H9 (cell line): ENCODE results near the gene ACER1. TPM values are rescaled to one million over a fixed set of nuclear protein-coding genes. Genes with fewer than 3 reads are reported as not detected.

Source experiments
- DNase-seq: peaks from one replicate; pipeline ENCODE4 v3.0.0-alpha.2; 2017
- H2AFZ ChIP-seq: one replicate; pipeline ENCODE4 v1.6.1; 2013; ENCODE audit warnings: mild to moderate bottlenecking, low read length, control low read depth, moderate library complexity
- H2AK5ac ChIP-seq: 2 replicates; pipeline ENCODE4 v1.6.1; 2013; ENCODE audit warnings: low read length, control low read depth, mixed read lengths; ENCODE audit not compliant: insufficient read length
- H2BK120ac ChIP-seq: one replicate; pipeline ENCODE4 v1.6.1; 2013; ENCODE audit warnings: low read depth, mild to moderate bottlenecking, low read length, control low read depth, inconsistent platforms; ENCODE audit not compliant: poor library complexity, severe bottlenecking
- H2BK12ac ChIP-seq: 2 replicates; pipeline ENCODE4 v1.6.1; 2013; ENCODE audit warnings: low read length, control low read depth, mixed read lengths, low read depth; ENCODE audit not compliant: insufficient read length
- H2BK15ac ChIP-seq: 2 replicates; pipeline ENCODE4 v1.6.1; 2013; ENCODE audit warnings: low read depth, low read length, control low read depth
- H2BK20ac ChIP-seq: one replicate; pipeline ENCODE4 v1.6.1; 2013; ENCODE audit warnings: low read depth, mild to moderate bottlenecking, low read length, control low read depth, inconsistent platforms; ENCODE audit not compliant: poor library complexity, severe bottlenecking
- H2BK5ac ChIP-seq: 2 replicates; pipeline ENCODE4 v1.6.1; 2013; ENCODE audit warnings: low read length, control low read depth, mixed read lengths; ENCODE audit not compliant: insufficient read length
- H3K14ac ChIP-seq: 2 replicates; pipeline ENCODE4 v1.6.1; 2013; ENCODE audit warnings: low read length, control low read depth; ENCODE audit not compliant: insufficient read depth
- H3K18ac ChIP-seq: 2 replicates; pipeline ENCODE4 v1.6.1; 2013; ENCODE audit warnings: low read depth, mild to moderate bottlenecking, mixed read lengths, low read length, control low read depth; ENCODE audit not compliant: insufficient read length
- H3K23ac ChIP-seq: 2 replicates; pipeline ENCODE4 v1.6.1; 2013; ENCODE audit warnings: low read length, control low read depth, mixed read lengths, low read depth; ENCODE audit not compliant: insufficient read length
- H3K23me2 ChIP-seq: 2 replicates; pipeline ENCODE4 v1.6.1; 2013; ENCODE audit warnings: low read depth, mild to moderate bottlenecking, mixed read lengths, low read length, control low read depth; ENCODE audit not compliant: insufficient read length, poor library complexity, severe bottlenecking
- H3K27ac ChIP-seq: 2 replicates; pipeline ENCODE4 v1.5.1; 2013; ENCODE audit warnings: low read length, control low read depth, mixed read lengths, low read depth; ENCODE audit not compliant: insufficient read length
- H3K27me3 ChIP-seq: 2 replicates; pipeline ENCODE4 v1.6.1; 2013; ENCODE audit warnings: low read length, control low read depth, inconsistent platforms; ENCODE audit not compliant: insufficient read depth
- H3K4ac ChIP-seq: 2 replicates; pipeline ENCODE4 v1.6.1; 2013; ENCODE audit warnings: low read depth, mild to moderate bottlenecking, control low read depth, inconsistent platforms, low read length, moderate library complexity
- H3K4me1 ChIP-seq: 2 replicates; pipeline ENCODE4 v1.6.1; 2013; ENCODE audit warnings: low read length, control low read depth, inconsistent platforms; ENCODE audit not compliant: insufficient read depth
- H3K4me2 ChIP-seq: 2 replicates; pipeline ENCODE4 v1.6.1; 2013; ENCODE audit warnings: low read length, control low read depth, mixed read lengths; ENCODE audit not compliant: insufficient read length, insufficient read depth
- H3K56ac ChIP-seq: 2 replicates; pipeline ENCODE4 v1.6.1; 2013; ENCODE audit warnings: low read depth, mild to moderate bottlenecking, mixed read lengths, low read length, control low read depth; ENCODE audit not compliant: insufficient read length
- H3K79me1 ChIP-seq: 2 replicates; pipeline ENCODE4 v1.6.1; 2013; ENCODE audit warnings: low read depth, mild to moderate bottlenecking, moderate library complexity, low read length, control low read depth, inconsistent platforms; ENCODE audit not compliant: insufficient read depth, poor library complexity, severe bottlenecking
- H3K79me2 ChIP-seq: 2 replicates; pipeline ENCODE4 v1.6.1; 2013; ENCODE audit warnings: low read length, control low read depth, inconsistent platforms; ENCODE audit not compliant: insufficient read depth
- H3K9ac ChIP-seq: 2 replicates; pipeline ENCODE4 v1.6.1; 2013; ENCODE audit warnings: low read length, control low read depth, mixed read lengths; ENCODE audit not compliant: insufficient read length; ENCODE audit errors: extremely low read depth
- H3K9me3 ChIP-seq: one replicate; pipeline ENCODE4 v1.6.1; 2013; ENCODE audit warnings: low read depth, low read length, inconsistent platforms; ENCODE audit not compliant: control insufficient read depth
- H3T11ph ChIP-seq: one replicate; pipeline ENCODE4 v1.6.1; 2013; ENCODE audit warnings: mild to moderate bottlenecking, low read length, control low read depth, inconsistent platforms
- H4K20me1 ChIP-seq: one replicate; pipeline ENCODE4 v1.6.1; 2013; ENCODE audit not compliant: control insufficient read depth, insufficient read length, insufficient read depth
- H4K5ac ChIP-seq: 2 replicates; pipeline ENCODE4 v1.6.1; 2013; ENCODE audit warnings: low read depth, mild to moderate bottlenecking, mixed read lengths, low read length, control low read depth; ENCODE audit not compliant: insufficient read length
- H4K8ac ChIP-seq: replicated peaks from 2 replicates; pipeline ENCODE4 v1.6.1; 2013; ENCODE audit warnings: low read length, control low read depth, mixed read lengths, low read depth; ENCODE audit not compliant: insufficient read length
- H4K91ac ChIP-seq: 2 replicates; pipeline ENCODE4 v1.6.1; 2013; ENCODE audit warnings: low read depth, mild to moderate bottlenecking, moderate library complexity, mixed read lengths, low read length, control low read depth; ENCODE audit not compliant: insufficient read length
- H3K27ac Mint-ChIP-seq, 3 experiments: 2 replicates in 2 of 3; 3 replicates in 1 of 3; pipeline ENCODE4 v1.8.0; 2020 to 2021; ENCODE audit warnings: mixed read lengths in 3 of 3, mild to moderate bottlenecking in 1 of 3, moderate library complexity in 1 of 3
- H3K27me3 Mint-ChIP-seq: 2 replicates; pipeline ENCODE4 v1.8.0; 2021; ENCODE audit warnings: low read depth, mild to moderate bottlenecking, moderate library complexity, mixed read lengths
- H3K36me3 Mint-ChIP-seq, 3 experiments: 2 replicates in 2 of 3; 3 replicates in 1 of 3; pipeline ENCODE4 v1.8.0; 2020 to 2021; ENCODE audit warnings: low read depth in 3 of 3, mixed read lengths in 3 of 3; ENCODE audit not compliant: insufficient read depth in 1 of 3
- H3K4me1 Mint-ChIP-seq, 2 experiments: 2 replicates each; pipeline ENCODE4 v1.8.0; 2020; ENCODE audit warnings: mixed read lengths in 2 of 2
- H3K4me3 Mint-ChIP-seq, 2 experiments: 2 replicates in 1 of 2; 3 replicates in 1 of 2; pipeline ENCODE4 v1.8.0; 2020 to 2021; ENCODE audit warnings: mild to moderate bottlenecking in 2 of 2, mixed read lengths in 2 of 2, moderate library complexity in 1 of 2
- H3K9me3 Mint-ChIP-seq, 2 experiments: 2 replicates in 1 of 2; 3 replicates in 1 of 2; pipeline ENCODE4 v1.8.0; 2020; ENCODE audit warnings: mild to moderate bottlenecking in 2 of 2, mixed read lengths in 2 of 2, moderate library complexity in 1 of 2
- WGBS: extraction: QIAGEN DNeasy Blood & Tissue Kit; methylation state at CpG from one replicate; pipeline ENCODE4 v1.1.7; 2013; ENCODE audit warnings: missing lambda C conversion rate, low lambda C conversion rate, mixed read lengths; ENCODE audit not compliant: insufficient read length; ENCODE audit errors: extremely low coverage; 5-methylcytosine and 5-hydroxymethylcytosine counted together
- total RNA-seq: library from RNA; stranded (reverse); gene quantifications from 2 replicates; pipeline ENCODE4 v1.2.1, GENCODE V29; 2021
- TF ChIP-seq, protein P1 (sequence below): fragments of 200-600 bp; sonication (generic); conservative IDR thresholded peaks from 3 replicates; pipeline ENCODE4 v1.8.0; 2021; ENCODE audit warnings: antibody characterized with exemption, mild to moderate bottlenecking

Gene ACER1
- total RNA-seq, 1 experiment from 2014 or later: not detected

DNA sequence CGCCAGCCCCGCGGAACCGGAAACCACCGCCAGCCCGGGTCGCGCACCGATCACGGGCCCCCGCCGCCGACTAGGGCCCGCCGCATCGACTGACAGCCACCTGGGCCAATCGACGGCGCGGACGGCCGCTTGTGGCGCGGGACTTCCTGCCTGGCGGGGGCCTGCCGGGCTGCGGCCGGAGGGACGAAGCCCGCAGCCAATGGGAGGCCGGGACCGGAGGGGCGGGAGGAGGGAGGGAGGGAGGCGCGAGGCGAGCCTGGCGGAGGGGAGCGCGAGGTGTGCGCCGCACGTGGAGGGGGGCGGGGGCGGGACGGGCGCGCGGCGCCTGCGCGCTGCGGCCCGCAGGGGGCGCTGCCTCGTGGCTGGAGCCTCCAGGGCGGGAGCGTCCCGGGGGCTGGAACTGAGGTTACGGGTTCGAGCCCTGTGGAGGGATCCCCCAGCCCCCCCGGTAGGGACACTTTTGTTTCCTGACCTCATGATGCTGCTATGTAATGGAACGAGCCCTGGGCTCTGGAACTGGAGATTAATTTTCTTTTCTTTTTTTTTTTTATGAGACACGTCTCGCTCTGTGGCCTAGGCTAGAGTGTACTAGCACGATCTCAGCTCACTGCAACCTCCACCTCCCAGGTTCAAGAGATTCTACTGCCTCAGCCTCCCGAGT lies 53.4 kb downstream of the ACER1 start, which contains the start of gene MLLT1:
Gene MLLT1, minus strand, starts transcription at position 45 of the 661 bp plus-strand sequence. CDS start 191 bp downstream, outside the sequence.
- H3K27ac ChIP-seq: no peak within 1 kb of the TSS
- H3K27ac Mint-ChIP-seq: peak within 1 kb of the TSS; percentile 0 to 95 (median 91); a peak in 5 of 7 replicates
- TF ChIP-seq, protein P1, sequence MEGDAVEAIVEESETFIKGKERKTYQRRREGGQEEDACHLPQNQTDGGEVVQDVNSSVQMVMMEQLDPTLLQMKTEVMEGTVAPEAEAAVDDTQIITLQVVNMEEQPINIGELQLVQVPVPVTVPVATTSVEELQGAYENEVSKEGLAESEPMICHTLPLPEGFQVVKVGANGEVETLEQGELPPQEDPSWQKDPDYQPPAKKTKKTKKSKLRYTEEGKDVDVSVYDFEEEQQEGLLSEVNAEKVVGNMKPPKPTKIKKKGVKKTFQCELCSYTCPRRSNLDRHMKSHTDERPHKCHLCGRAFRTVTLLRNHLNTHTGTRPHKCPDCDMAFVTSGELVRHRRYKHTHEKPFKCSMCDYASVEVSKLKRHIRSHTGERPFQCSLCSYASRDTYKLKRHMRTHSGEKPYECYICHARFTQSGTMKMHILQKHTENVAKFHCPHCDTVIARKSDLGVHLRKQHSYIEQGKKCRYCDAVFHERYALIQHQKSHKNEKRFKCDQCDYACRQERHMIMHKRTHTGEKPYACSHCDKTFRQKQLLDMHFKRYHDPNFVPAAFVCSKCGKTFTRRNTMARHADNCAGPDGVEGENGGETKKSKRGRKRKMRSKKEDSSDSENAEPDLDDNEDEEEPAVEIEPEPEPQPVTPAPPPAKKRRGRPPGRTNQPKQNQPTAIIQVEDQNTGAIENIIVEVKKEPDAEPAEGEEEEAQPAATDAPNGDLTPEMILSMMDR: peak; percentile 79

More for the DNA sequence above, 53.4 kb downstream of the ACER1 start, which contains the start of gene MLLT1:
- peaks cover 3 to 19% (median 9%) of the 10 kb centered on the region in 3 experiments; a peak in 6 of 7 replicates for H3K36me3 Mint-ChIP-seq
- H2BK120ac ChIP-seq: no peak within 1 kb of the TSS
- no peak within 1 kb of the TSS for H2BK12ac ChIP-seq
- H2BK5ac ChIP-seq: no peak within 1 kb of the TSS
- peaks cover 20% of the 10 kb centered on the region for H3K79me1 ChIP-seq
- peak within 1 kb of the TSS; percentile 91 to 92 for H3K4me3 Mint-ChIP-seq
- H3T11ph ChIP-seq: no peak within 1 kb of the TSS
- no peak within 1 kb of the TSS for H3K4ac ChIP-seq
- H4K20me1 ChIP-seq: no peaks in the 10 kb centered on the region
- peaks cover 7% of the 10 kb centered on the region for H3K23me2 ChIP-seq
- no peaks in the 10 kb centered on the region for H3K9me3 ChIP-seq
- peak within 1 kb of the TSS; percentile 56 for H3K14ac ChIP-seq
- H3K4me1 Mint-ChIP-seq: peaks cover 30 to 38% of the 10 kb centered on the region in 2 experiments
- no peaks in the 10 kb centered on the region for H3K27me3 ChIP-seq
- H3K9me3 Mint-ChIP-seq: peaks cover 13 to 20% of the 10 kb centered on the region in 2 experiments
- no peak within 1 kb of the TSS for H2AK5ac ChIP-seq
- peak within 1 kb of the TSS; percentile 92 for H3K4me2 ChIP-seq
- peaks cover 35% of the 10 kb centered on the region; the same call in 1 of the 2 replicates for H3K79me2 ChIP-seq
- WGBS: no CpG with 5 or more reads among the region's 66 CpGs
- H2AFZ ChIP-seq: no peak within 1 kb of the TSS
- no peak within 1 kb of the TSS for H3K56ac ChIP-seq
- H3K4me1 ChIP-seq: peaks cover 5% of the 10 kb centered on the region; the same call in 1 of the 2 replicates
- peak within 1 kb of the TSS; percentile 61 for H3K9ac ChIP-seq
- H2BK15ac ChIP-seq: no peak within 1 kb of the TSS
- no peak within 1 kb of the TSS for H2BK20ac ChIP-seq
- H4K91ac ChIP-seq: no peak within 1 kb of the TSS
- H3K18ac ChIP-seq: no peak within 1 kb of the TSS
- H4K8ac ChIP-seq: no peak within 1 kb of the TSS
- H3K27me3 Mint-ChIP-seq: peaks cover 29% of the 10 kb centered on the region
- peak; percentile 97 for DNase-seq
- H4K5ac ChIP-seq: no peak within 1 kb of the TSS
- no peak within 1 kb of the TSS for H3K23ac ChIP-seq
